OCI-LY3 (cell line): ENCODE measurements around the gene ATP4A.

Experiments used
- H2AFZ ChIP-seq: fragments of 200-600, 300-600 bp; shearing (Covaris generic); 2 replicates; pipeline ENCODE4 v1.6.0; 2014; ENCODE audit warnings: antibody characterized with exemption, low read depth, low read length
- H3K27ac ChIP-seq: fragments of 200-600, 300-600 bp; sonication (generic); 2 replicates; pipeline ENCODE4 v1.5.1; 2014; ENCODE audit warnings: mild to moderate bottlenecking, low read length, moderate library complexity, mixed read lengths
- H3K27me3 ChIP-seq: fragments of 200-600, 300-600 bp; sonication (generic); 2 replicates; pipeline ENCODE4 v1.6.1; 2014; ENCODE audit warnings: low read depth, low read length, mixed read lengths
- H3K36me3 ChIP-seq: fragments of 200-600, 300-600 bp; sonication (generic); replicated peaks from 2 replicates; pipeline ENCODE3; 2014; ENCODE audit warnings: low read depth, low read length, mixed read lengths
- H3K4me1 ChIP-seq: fragments of 300-600, 200-600 bp; sonication (generic); 2 replicates; pipeline ENCODE4 v1.6.1; 2014; ENCODE audit warnings: low read length, mixed read lengths
- H3K4me2 ChIP-seq: fragments of 200-600, 300-600 bp; sonication (generic); 2 replicates; pipeline ENCODE4 v1.6.1; 2014; ENCODE audit warnings: low read length, mixed read lengths
- H3K4me3 ChIP-seq: fragments of 300-600, 200-600 bp; sonication (generic); 2 replicates; pipeline ENCODE4 v1.5.1; 2014; ENCODE audit warnings: antibody characterized with exemption, mild to moderate bottlenecking, low read length, moderate library complexity
- H3K79me2 ChIP-seq: fragments of 300-600, 200-600 bp; shearing (Covaris generic); 2 replicates; pipeline ENCODE4 v1.6.1; 2014; ENCODE audit warnings: mild to moderate bottlenecking, low read length, mixed read lengths
- H3K9ac ChIP-seq: fragments of 300-600, 200-600 bp; shearing (Covaris generic); 2 replicates; pipeline ENCODE4 v1.6.0; 2014; ENCODE audit warnings: mild to moderate bottlenecking, low read length, moderate library complexity
- H3K9me3 ChIP-seq: fragments of 200-600, 300-600 bp; shearing (Covaris generic); 2 replicates; pipeline ENCODE4 v1.6.1; 2014; ENCODE audit warnings: low read length, mixed read lengths; ENCODE audit not compliant: insufficient read depth
- H4K20me1 ChIP-seq: fragments of 200-600, 300-600 bp; sonication (generic); 2 replicates; pipeline ENCODE4 v1.6.1; 2016; ENCODE audit warnings: low read length, mixed read lengths; ENCODE audit not compliant: insufficient read depth
- EZH2phosphoT487 ChIP-seq: fragments of 200-600 bp; shearing (Covaris generic); IDR thresholded peaks from 2 replicates; pipeline ENCODE4 v1.6.1; 2018; ENCODE audit warnings: antibody characterized with exemption, mixed run types, low read depth
- TF ChIP-seq, protein P1 (sequence below): fragments of 200-600, 300-600 bp; sonication (generic); IDR thresholded peaks from 2 replicates; pipeline ENCODE4 v1.5.1; 2014; ENCODE audit warnings: antibody characterized with exemption, low read length, low read depth

Gene ATP4A

GRCh38 chr19:35521124-35521743, 42.2 kb downstream of the ATP4A start:
- Histone ChIP-seq H3K4me1 (no peaks in the 10 kb centered on the region), H3K27ac (no peak overlapping the region), H2AFZ (no peak overlapping the region), H3K9ac (no peak overlapping the region), H3K9me3 (no peaks in the 10 kb centered on the region), H3K4me2 (no peak overlapping the region), H3K27me3 (peaks cover 3% of the 10 kb centered on the region), H3K79me2 (no peaks in the 10 kb centered on the region), H3K4me3 (no peak overlapping the region), H4K20me1 (no peaks in the 10 kb centered on the region), H3K36me3 (no peaks in the 10 kb centered on the region)
- TF ChIP-seq, protein P1, sequence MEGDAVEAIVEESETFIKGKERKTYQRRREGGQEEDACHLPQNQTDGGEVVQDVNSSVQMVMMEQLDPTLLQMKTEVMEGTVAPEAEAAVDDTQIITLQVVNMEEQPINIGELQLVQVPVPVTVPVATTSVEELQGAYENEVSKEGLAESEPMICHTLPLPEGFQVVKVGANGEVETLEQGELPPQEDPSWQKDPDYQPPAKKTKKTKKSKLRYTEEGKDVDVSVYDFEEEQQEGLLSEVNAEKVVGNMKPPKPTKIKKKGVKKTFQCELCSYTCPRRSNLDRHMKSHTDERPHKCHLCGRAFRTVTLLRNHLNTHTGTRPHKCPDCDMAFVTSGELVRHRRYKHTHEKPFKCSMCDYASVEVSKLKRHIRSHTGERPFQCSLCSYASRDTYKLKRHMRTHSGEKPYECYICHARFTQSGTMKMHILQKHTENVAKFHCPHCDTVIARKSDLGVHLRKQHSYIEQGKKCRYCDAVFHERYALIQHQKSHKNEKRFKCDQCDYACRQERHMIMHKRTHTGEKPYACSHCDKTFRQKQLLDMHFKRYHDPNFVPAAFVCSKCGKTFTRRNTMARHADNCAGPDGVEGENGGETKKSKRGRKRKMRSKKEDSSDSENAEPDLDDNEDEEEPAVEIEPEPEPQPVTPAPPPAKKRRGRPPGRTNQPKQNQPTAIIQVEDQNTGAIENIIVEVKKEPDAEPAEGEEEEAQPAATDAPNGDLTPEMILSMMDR, result no peak
- TF ChIP-seq EZH2phosphoT487, result no peak

GRCh38 chr19:35519291-35519690, 44.2 kb downstream of the ATP4A start:
- no peaks in the 10 kb centered on the region for H3K36me3 ChIP-seq
- TF ChIP-seq, protein P1, result no peak
- no peaks in the 10 kb centered on the region for H3K79me2 ChIP-seq
- no peak overlapping the region for H3K9ac ChIP-seq
- no peak overlapping the region for H3K4me3 ChIP-seq
- no peaks in the 10 kb centered on the region for H4K20me1 ChIP-seq
- H3K27me3 ChIP-seq, result peaks cover 3% of the 10 kb centered on the region
- H3K4me1 ChIP-seq, result no peaks in the 10 kb centered on the region
- no peak overlapping the region for H3K4me2 ChIP-seq
- no peak overlapping the region for H3K27ac ChIP-seq
- H3K9me3 ChIP-seq, result no peaks in the 10 kb centered on the region
- H2AFZ ChIP-seq, result no peak overlapping the region

- Histone ChIP-seq H3K4me1 (no peaks in the 10 kb centered on the region), H3K4me3 (no peak overlapping the region), H3K27me3 (peaks cover 6% of the 10 kb centered on the region), H3K27ac (no peak overlapping the region), H3K9ac (no peak overlapping the region), H3K79me2 (no peaks in the 10 kb centered on the region), H4K20me1 (no peaks in the 10 kb centered on the region), H3K36me3 (no peaks in the 10 kb centered on the region), H3K9me3 (no peaks in the 10 kb centered on the region), H2AFZ (no peak overlapping the region), H3K4me2 (no peak overlapping the region)
- TF ChIP-seq, protein P1, result no peak
Observed at GRCh38 chr19:35518313-35518712, 45.1 kb downstream of the ATP4A start.

GRCh38 chr19:35517342-35517741, 46.1 kb downstream of the ATP4A start:
- H3K27me3 ChIP-seq, result peaks cover 15% of the 10 kb centered on the region
- H3K36me3 ChIP-seq, result no peaks in the 10 kb centered on the region
- H2AFZ ChIP-seq, result no peak overlapping the region
- no peaks in the 10 kb centered on the region for H3K9me3 ChIP-seq
- no peaks in the 10 kb centered on the region for H4K20me1 ChIP-seq
- no peak overlapping the region for H3K4me3 ChIP-seq
- TF ChIP-seq, protein P1, result no peak
- TF ChIP-seq EZH2phosphoT487, result no peak
- H3K79me2 ChIP-seq, result no peaks in the 10 kb centered on the region
- no peak overlapping the region for H3K9ac ChIP-seq
- no peak overlapping the region for H3K4me2 ChIP-seq
- no peak overlapping the region for H3K27ac ChIP-seq
- no peaks in the 10 kb centered on the region for H3K4me1 ChIP-seq
